Vagina (tissue), 2 donors: Measurements from ENCODE around the gene CGRRF1.

Experiments used
- CTCF ChIP-seq, 3 experiments: fragments of 450-650 bp in 2 of 3; fragments of 200-600 bp in 1 of 3; sonication (generic) in 1 of 3; IDR thresholded peaks; one replicate each; pipeline ENCODE4 v1.5.1; 2017 to 2019; ENCODE audit warnings: antibody characterized with exemption in 3 of 3, mild to moderate bottlenecking in 2 of 3, moderate library complexity in 2 of 3
- POLR2A ChIP-seq, 2 donors: fragments of 450-650 bp; IDR thresholded peaks; one replicate each; pipeline ENCODE4 v1.6.1; 2017; ENCODE audit warnings: antibody characterized with exemption in 2 of 2, mild to moderate bottlenecking in 2 of 2, moderate library complexity in 2 of 2

DNA sequence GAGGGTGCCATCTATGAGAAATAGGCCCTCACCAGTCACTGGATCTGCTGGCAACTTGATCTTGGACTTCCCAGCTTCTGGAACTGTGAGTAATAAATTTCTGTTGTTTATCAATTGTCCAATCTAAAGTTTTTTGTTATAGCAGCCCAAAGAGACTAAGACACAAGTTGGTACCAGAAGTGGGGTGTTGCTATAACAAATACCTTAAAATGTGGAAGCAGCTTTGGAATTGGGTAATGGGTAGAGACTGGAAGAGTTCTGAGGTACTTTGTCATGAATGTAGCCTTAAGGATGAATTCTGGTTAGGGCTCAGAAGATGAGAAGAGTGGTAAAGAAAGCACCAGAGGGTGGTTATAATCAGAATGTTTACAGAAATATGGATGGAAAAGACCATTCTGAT lies 42.4 kb upstream of the CGRRF1 start:
- TF ChIP-seq CTCF (IDR thresholded peaks at IDR 0.05) (no peak), POLR2A (IDR thresholded peaks at IDR 0.05) (no peak)
